ENCODE data around the gene GSK3B. TPM values are rescaled to one million over a fixed set of nuclear protein-coding genes. Genes with fewer than 3 reads are reported as not detected.
"Not testable (repeated sequence)": the region's sequence is repeated elsewhere in the genome, so short reads cannot be mapped to it uniquely, and the experiment has no call there.

Gene GSK3B
- total RNA-seq, 1 donor from 2014 or later = 46.8 TPM

DNA sequence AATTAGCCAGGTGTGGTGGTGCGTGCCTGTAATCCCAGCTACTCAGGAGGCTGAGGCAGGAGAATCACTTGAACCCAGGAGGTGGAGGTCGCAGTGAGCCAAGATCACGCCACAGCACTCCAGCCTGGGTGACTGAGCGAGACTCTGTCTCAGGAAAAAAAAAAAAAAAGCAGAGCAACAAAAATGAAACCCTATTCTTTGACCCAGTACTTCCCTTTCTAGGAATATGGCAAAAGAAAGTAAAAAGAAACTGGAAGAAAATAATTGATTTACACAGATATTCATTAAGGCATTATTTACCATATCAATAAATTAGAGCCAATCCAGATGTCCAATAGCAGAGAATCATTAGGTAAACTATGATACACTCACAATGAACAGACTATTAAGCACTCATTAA lies 67.0 kb downstream of the GSK3B start:
- DNase-seq (ENCODE audit: low spot score) = no peak
- intact Hi-C loops (cut with DNase I) = no loop called here

DNA sequence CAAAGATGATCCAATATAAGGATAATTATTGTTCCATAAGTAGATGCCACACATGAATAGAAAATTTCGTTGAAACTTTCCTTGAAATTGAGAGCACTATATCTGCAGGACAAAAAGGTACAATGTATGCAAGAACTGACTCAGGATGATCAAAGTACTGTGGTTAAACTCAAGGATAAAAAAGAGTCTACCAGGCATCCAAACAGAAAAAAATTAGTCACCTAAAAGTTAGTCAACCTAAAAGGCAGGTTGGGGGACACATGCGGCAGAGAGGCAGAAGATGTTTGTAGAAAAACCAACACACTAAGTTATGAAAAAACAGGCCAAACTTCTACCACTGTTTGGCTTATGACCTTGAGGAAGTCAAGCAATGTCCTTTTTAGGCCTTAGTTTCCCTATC lies 68.7 kb downstream of the GSK3B start:
- no peak for DNase-seq (ENCODE audit: low spot score)
- intact Hi-C loops (cut with DNase I) = no loop called here

DNA sequence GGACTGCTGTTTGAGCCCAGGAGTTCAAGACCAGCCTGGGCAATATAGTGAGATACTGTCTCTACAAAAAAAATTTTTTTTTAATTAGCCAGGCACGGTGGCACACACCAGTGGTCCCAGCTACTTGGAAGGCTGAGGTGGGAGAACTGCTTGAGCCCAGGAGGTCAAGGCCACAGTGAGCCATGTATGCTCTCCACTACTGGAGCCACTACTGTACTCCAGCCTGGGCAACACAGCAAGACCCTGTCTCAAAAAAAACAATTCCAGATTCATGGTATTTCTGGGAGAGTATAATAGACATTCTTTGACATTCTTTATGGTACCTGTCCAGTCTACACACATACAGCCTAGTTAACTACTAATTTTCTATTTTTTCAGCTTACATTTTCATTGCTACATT lies 70.1 kb downstream of the GSK3B start:
- intact Hi-C loops (cut with DNase I) = no loop called here
- DNase-seq (ENCODE audit: low spot score) = no peak

DNA sequence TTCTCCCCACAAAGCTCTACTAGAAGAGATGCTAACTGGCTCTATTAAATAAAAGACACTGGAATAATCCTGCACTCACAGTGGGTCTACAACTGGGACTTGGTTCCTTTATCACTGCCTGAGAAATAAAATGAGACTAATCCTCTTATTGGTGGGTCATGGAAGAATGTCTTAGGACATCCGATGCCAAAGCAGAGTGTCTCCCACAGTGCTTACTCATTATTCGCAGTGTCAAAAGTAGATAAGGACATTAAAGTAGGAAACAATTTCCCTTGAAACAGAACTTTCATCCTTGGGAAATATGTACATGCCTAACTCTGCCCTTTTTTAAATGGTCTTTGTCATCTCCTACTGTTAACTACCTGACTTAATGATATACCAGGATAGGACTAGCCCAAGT lies 71.5 kb downstream of the GSK3B start:
- intact Hi-C loops (cut with DNase I) = no loop called here
- no peak for DNase-seq (ENCODE audit: low spot score)

DNA sequence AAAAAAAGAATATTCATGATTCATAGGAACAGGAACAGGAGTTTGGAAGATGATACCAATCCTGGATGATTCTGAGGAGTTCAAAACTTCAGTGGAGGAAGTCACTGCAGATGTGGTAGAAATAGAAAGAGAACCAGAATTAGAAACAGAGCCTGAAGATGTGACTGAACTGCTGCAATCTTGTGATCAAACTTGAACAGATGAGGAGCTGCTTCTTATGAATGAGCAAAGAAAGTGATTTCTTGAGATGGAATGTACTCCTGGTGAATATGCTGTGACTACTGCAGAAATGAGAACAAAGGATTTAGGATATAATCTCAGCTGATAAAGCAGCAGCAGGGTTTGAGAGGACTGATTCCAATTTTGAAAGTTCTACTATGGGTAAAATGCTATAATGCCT lies 72.7 kb downstream of the GSK3B start:
- intact Hi-C loops (cut with DNase I) = no loop called here
- DNase-seq (ENCODE audit: low spot score) = no peak

DNA sequence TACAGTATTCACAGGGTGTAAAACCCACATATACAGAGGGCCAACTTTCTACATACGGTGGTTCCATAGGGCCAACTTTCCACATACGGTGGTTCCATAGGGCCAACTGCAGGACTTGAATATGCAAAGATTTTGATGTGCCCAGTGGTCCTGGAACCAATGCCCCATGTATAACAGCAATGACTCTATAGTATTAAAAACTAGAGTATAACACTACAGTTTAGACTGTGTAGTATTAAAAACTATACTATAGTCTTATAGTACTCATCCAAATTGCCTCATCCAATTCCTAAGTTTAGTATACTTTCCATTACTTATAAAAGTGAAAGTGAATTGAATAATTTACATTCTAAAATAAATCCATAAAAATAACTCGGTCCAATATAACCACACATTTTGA lies 75.9 kb downstream of the GSK3B start:
- DNase-seq (ENCODE audit: low spot score) = no peak
- intact Hi-C loops (cut with DNase I) = no loop called here

DNA sequence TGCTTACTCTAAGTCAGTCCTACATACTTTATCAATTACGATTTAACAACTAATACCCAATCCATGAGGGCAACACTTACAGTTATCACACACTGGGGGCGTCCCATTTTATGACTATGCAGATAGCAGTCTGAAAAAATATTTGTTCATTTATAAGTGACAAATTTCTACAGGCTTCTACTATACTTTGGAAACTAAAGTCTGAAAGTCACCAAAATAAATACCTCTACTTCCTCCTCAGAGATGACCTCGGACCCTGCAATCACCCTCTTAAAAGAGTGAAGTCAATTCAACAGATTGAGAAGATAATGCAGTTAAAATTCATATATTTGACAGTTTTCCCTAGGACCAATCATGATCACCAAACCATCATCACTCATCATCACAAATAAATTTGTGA lies 76.6 kb downstream of the GSK3B start:
- intact Hi-C loops (cut with DNase I) = no loop called here
- no peak for DNase-seq (ENCODE audit: low spot score)

DNA sequence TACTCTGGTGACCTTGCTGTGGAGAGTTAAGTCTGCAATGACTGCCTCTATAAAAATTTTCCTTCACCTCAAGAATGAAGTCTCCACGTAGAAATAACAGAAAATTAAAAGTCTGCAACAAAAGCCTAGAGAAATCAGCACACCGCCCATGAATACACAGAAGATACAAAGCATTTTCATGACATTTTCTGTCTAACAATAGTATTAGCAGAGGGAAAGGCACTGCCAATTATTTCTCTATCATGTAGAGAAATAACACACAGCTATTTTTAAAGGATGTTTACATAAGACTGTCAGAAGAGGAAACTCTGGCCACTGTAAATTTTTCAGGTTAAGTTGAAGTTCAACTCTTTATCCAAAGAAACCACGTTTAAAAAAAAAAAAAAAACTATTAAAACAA lies 80.8 kb downstream of the GSK3B start:
- intact Hi-C loops (cut with DNase I) = no loop called here
- no peak for DNase-seq (ENCODE audit: low spot score)

DNA sequence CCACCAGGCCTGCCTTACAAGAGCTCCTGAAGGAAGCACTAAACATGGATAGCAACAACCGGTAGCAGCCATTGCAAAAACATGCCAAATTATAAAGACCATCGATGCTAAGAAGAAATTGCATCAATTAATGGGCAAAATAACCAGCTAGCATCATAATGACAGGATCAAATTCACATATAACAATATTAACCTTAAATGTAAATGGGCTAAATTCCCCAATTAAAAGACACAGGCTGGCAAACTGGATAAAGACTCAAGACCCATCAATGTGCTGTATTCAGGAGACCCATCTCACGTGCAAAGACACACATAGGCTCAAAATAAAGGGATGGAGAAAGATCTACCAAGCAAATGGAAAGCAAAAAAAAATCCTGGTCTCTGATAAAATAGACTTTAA lies 88.5 kb downstream of the GSK3B start:
- intact Hi-C loops (cut with DNase I); DNase-seq (ENCODE audit: low spot score): not testable (repeated sequence)

DNA sequence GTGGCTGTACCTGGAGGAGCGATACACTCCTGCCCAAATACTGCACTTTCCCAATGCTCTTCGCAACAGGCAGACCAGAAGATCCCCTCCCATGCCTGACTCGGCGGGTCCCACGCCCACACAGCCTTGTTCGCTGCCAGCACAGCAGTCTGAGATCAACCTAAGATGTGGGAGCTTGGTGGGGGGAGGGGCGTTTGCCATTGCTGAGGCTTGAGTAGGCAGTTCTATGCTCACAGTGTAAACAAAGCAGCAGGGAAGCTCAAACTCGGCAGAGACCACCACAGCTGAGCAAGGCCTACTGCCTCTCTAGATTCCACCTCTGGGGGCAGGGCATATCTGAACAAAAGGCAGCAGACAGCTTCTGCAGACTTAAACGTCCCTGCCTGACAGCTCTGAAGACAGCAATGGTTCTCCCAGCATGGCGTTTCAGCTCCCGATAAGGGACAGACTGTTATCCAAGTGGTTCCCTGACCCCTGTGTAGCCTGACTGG lies 90.2 kb downstream of the GSK3B start:
- DNase-seq (ENCODE audit: low spot score); intact Hi-C loops (cut with DNase I): not testable (repeated sequence)

DNA sequence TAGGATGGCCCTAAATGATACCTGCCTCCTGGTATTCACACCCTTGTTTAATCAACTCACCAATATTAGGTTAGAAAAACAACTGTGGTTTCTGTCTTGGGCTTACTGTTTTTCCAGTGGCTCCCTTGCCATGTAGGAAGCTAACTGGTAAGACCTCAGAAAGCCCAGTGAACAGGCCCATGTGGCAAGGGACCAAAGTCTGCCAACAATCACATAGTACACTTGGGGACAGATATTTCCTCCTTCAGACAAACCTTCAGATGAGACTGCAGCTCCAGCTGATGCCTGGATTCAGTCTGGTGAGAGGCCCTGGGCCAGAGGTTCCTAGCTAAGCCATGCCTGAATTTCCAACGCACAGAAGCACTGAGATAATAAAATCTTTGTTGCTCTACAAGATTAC lies 96.1 kb downstream of the GSK3B start:
- DNase-seq (ENCODE audit: low spot score) = no peak
- intact Hi-C loops (cut with DNase I) = no loop called here

DNA sequence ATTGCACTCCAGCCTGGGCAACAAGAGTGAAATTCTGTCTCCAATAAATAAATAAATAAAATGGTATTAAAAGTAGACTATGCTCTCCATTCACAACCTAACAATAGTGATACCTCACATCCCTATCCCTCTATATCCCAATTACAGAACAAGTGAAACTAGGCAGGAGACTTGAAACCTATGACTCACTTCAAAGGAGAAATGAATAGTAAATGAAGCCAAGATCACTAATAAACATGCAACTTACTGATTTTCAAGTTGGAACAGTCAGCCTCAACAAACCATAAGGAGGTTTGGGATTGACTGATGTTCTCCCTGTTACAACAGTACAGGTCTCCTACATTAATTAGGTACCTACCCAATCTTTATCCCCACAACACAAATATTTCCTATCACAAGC lies 103.4 kb downstream of the GSK3B start:
- intact Hi-C loops (cut with DNase I) = no loop called here
- DNase-seq (ENCODE audit: low spot score) = no peak

DNA sequence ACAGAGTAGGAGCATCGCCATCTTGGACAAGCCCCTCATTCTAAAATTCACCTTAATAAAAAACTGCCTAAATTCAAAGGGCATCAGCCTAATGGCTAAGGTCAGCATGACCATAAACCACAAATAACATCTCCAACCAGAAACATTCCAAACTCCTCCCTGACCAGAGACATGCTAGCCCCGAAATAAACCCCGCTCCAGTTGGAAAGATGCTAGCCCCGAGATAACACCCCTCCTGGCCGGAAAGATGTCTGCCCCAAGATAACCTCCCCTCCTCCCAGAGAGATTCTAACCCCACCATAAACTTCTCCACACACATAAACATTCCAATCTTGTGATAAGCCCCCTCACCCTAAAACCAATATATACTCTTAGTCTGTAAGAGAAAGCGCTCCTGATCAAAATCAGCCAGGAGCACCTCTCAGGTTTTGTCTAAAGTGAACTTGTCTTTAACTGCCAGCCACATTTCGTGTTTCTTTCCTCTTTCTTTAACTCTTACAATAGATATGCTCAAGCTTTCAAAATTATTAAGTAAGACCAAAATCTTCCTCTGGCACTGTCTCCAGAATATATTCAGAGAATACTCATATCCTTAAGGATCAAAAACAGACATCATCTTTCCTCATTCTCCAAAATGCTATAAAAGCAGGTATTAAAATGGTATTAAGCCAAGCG lies 104.1 kb downstream of the GSK3B start:
- no peak for DNase-seq (ENCODE audit: low spot score)
- intact Hi-C loops (cut with DNase I) = no loop called here

DNA sequence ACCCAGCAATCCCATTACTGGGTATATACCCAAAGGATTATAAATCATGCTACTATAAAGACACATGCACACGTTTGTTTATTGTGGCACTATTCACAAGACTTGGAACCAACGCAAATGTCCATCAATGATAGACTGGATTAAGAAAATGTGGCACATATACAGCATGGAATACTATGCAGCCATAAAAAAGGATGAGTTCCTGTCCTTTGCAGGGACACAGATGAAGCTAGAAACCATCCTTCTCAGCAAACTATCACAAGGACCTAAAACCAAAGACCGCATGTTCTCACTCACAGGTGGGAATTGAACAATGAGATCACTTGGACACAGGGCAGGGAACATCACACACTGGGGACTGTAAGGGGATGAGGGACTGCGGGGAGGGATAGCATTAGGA lies 107.4 kb downstream of the GSK3B start:
- DNase-seq (ENCODE audit: low spot score); intact Hi-C loops (cut with DNase I): not testable (repeated sequence)

DNA sequence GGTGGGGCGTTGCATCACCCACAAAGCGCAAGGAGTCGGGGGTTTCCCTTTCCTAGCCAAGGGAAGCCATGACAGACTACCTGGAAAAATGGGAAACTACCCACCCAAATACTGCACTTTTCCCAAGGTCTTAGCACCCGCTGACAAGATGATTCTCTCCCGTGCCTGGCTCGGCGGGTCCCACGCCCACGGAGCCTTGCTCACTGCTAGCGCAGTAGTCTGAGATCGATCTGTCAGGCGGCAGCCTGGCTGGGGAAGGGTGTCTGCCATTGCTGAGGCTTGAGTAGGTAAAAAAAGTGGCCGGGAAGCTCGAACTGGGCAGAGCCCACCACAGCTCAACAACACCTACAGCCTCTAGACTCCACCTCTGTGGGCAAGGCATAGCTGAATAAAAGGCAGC lies 112.9 kb downstream of the GSK3B start:
- intact Hi-C loops (cut with DNase I) = no loop called here
- DNase-seq (ENCODE audit: low spot score) = no peak

DNA sequence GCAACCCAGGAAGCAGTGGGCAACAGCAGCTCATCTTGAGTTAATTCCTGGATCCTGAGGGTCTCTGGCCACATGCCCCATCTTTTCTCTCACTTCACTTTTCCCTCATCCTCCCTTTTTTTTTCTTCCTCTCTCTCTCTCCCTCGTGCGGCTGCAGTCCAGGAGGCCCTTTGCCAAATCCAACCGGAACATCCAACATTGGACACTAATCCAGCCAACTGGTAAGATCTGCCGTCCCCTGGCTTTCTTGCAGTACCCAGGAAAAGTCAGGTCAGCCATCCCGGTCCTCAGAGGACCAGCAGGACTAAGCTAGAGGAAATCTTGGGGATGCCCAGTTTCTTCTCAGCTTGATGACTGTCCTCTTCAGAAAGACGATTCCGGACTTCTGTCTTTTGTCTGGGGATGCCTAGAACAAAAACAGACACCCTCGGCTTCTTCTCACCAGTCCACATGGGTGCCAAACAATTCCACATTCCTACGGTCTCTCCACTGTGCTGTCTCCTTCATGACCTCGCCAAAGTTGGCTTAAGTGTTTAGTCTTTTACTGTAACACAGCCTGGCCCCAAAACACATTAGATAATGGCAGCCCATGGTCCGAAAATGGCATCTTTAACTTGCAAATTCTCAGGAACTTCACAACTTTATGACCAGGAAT lies 115.6 kb downstream of the GSK3B start:
- DNase-seq (ENCODE audit: low spot score) = no peak
- intact Hi-C loops (cut with DNase I) = no loop called here

DNA sequence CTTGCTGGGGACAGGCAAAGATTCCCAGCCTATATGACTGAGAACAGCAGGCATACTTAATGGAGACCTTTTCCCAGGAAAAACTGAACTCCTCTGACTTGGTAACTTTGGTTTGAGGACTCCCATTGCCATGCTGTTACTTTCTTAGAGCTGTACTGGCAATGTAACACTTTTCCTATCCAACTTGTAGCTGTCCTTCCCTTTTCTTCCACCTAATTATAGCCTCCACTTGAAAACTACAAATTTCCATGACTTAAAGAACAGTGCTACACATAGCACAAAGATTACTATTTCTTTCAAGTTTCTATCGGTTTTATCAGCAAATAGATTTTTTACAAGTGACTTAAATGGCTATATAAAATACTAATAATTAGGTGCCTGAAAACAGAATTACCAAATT lies 116.9 kb downstream of the GSK3B start:
- intact Hi-C loops (cut with DNase I) = no loop called here

DNA sequence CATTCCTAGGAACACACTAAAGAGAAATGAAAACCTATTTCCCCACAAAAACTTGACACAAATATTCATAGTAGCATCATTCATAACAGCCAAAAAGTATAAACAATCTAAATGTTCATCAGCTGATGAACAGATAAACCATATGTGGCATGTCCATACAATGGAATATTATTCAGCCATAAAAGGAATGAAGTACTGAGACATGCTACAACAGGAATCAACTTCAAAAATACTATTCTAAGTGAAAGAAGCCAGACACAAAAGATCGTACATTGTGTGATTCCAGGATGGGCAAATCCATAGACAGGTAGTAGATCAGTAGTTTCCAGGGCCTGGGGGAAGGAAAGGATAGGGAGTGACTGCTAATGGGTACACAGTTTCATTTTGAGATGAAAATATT lies 118.0 kb downstream of the GSK3B start:
- no peak for DNase-seq (ENCODE audit: low spot score)
- intact Hi-C loops (cut with DNase I) = no loop called here

More for the DNA sequence above, 116.9 kb downstream of the GSK3B start:
- DNase-seq (ENCODE audit: low spot score) = no peak

DNA sequence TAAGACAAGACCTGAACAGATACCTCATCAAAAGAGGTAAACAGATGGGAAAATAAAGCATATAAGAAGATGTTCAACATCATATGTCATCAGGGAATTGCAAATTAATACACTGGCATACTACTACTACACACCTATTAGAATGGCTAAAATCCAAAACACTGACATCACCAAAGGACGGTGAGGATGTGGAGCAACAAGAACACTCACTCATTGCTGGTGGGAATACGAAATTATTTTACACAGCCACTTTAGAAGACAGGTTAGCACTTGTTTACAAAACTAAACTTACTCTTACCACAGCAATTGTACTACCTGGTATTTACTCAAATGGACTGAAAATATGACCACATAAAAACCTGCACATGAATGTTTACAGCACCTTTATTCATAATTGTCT lies 119.6 kb downstream of the GSK3B start:
- intact Hi-C loops (cut with DNase I) = no loop called here
- no peak for DNase-seq (ENCODE audit: low spot score)

DNA sequence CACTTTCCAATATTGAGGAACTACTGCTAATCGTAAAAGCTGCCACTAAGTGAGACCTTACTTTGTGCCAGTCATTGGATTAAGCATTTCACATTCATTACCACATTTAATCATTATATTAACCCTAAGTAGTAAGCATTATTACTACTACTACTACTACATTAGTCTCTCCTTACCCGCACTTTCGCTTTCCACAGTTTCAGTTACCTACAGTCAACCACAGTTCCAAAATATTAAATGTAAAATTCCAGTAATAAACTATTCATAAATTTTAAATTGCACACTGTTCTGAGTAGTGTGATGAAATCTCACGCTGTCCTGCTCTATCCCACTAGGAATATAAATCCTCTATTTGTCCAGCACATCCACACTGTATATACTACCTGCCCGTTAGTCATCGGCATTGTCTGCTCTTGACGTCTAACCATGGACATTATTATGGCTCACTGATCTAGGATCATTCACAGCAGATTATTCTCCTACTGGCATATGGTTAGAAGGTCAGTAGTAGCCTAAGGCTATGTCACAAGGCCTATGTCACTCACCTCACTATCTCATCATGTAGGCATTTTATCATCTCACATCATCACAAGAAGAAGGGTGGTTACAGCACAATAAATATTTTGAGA lies 121.1 kb downstream of the GSK3B start:
- intact Hi-C loops (cut with DNase I) = no loop called here
- DNase-seq (ENCODE audit: low spot score) = no peak

DNA sequence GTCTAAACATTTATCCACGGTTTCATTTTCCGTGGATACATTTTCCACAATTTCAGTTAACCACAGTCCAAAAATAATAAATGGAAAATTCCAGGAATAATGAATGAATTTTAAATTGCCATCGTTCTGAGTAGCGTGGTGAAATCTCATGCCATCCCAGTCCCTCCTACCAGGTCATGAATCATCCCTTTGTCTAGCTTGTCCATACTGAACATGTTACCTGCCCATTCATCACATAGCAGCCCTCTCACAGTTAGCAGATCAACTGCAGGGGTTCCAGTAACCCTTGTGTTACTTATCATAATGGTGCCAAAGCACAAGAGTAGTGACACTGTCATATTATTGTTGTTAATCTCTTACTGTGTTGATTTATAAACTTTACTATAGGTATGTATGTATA lies 124.5 kb downstream of the GSK3B start:
- intact Hi-C loops (cut with DNase I) = no loop called here
- DNase-seq (ENCODE audit: low spot score) = no peak

Measured in cardiac septum (tissue), 1 donor.